ENCODE data around the gene ZBTB7C.

GRCh38 chr18:48138660-48139430 is 270.3 kb downstream of the ZBTB7C start:
- TF ChIP-seq CTCF (IDR thresholded peaks at IDR 0.05) (no peak), POLR2A (IDR thresholded peaks at IDR 0.05) (no peak)
